Left lung (tissue), 10 donors: ENCODE measurements around the gene SKOR1. TPM values are rescaled to one million over a fixed set of nuclear protein-coding genes. Genes with fewer than 3 reads are reported as not detected.

Source experiments
- ATAC-seq: fragments of 200-7000 bp; cut with Tn5 transposase; one replicate; pipeline ENCODE4 v1.9.1; 2020; ENCODE audit warnings: moderate library complexity
- DNase-seq, 4 donors: peaks; one replicate each; pipeline ENCODE4 v3.0.0-alpha.2; 2013 to 2020
- H3K27ac ChIP-seq, 2 donors: fragments of 200-600 bp; sonication (generic) in 1 of 2; one replicate each; pipeline versions ENCODE4 v1.5.0 to v1.8.0; 2020 to 2021
- H3K27me3 ChIP-seq, 2 donors: fragments of 200-600 bp; sonication (generic) in 1 of 2; one replicate each; pipeline versions ENCODE4 v1.5.0 to v1.8.0; 2020 to 2021
- H3K36me3 ChIP-seq, 2 donors: fragments of 200-600 bp; sonication (generic) in 1 of 2; one replicate each; pipeline versions ENCODE4 v1.5.0 to v1.8.0; 2020 to 2021
- H3K4me1 ChIP-seq, 2 donors: fragments of 200-600 bp; one replicate each; pipeline ENCODE4 v1.8.0; 2021
- H3K4me3 ChIP-seq, 2 donors: fragments of 200-600 bp; sonication (generic) in 1 of 2; one replicate each; pipeline versions ENCODE4 v1.5.0 to v1.8.0; 2020 to 2021; ENCODE audit warnings: mild to moderate bottlenecking in 1 of 2
- H3K9me3 ChIP-seq, 2 donors: fragments of 200-600 bp; sonication (generic) in 1 of 2; one replicate each; pipeline versions ENCODE4 v1.5.0 to v1.8.0; 2020 to 2021
- intact Hi-C, 2 donors: fragments of 100-400 bp; cut with DNase I; formaldehyde crosslinking; loops; one replicate each; pipeline versions ENCODE4 v1.11.2 to v1.14.2; 2022
- polyA plus RNA-seq, 6 donors: library from polyadenylated mRNA; unstranded; fragments of 120-200 nt; gene quantifications; one replicate each; pipeline ENCODE4 v1.2.1, GENCODE V29; 2013; ENCODE audit not compliant: insufficient read length in 6 of 6
- total RNA-seq, 2 donors: library from RNA; stranded (reverse); fragmentation: NEBNext Ultra II Directional; extraction: Animal tissue kit (Norgen Biotek cat#: 25700); gene quantifications; one replicate each; pipeline ENCODE4 v1.2.1, GENCODE V29; 2021
- TF ChIP-seq, protein P1 (sequence below), 2 donors: fragments of 200-600 bp; sonication (generic) in 1 of 2; IDR thresholded peaks; one replicate each; pipeline versions ENCODE4 v1.5.0 to v1.8.0; 2021; ENCODE audit warnings: antibody characterized with exemption in 2 of 2
- donor health status: DM: no; HTN: yes; CAD: no.
- donor health status: DM: no; HTN: no; CAD: no.

Gene SKOR1
- total and polyA plus RNA-seq, 8 donors = 0.12 to 0.71 (median 0.43) TPM

DNA sequence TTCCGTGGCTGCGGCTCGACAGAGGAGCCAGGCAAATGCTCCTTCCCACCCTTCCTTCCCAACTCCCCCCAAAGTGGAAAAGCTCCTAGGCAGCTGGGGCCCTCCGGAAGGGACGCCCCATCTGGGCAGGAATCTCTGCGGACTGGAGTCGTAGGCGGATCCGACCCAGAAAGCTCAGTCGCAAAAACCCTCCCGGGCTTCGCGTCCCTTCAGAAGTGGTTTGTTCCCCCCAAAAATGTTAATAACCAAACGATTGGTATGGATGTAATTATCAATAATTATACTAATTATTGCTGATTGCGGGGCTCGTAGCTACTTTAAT lies 10.8 kb downstream of the SKOR1 start:
- intact Hi-C loops = loop anchor here in 1 of 2 donors (2.0 to 10.0 kb wide), 2 partner anchors 331 to 379 kb away; no protein-coding TSS in a partner anchor
- no peak for DNase-seq

DNA sequence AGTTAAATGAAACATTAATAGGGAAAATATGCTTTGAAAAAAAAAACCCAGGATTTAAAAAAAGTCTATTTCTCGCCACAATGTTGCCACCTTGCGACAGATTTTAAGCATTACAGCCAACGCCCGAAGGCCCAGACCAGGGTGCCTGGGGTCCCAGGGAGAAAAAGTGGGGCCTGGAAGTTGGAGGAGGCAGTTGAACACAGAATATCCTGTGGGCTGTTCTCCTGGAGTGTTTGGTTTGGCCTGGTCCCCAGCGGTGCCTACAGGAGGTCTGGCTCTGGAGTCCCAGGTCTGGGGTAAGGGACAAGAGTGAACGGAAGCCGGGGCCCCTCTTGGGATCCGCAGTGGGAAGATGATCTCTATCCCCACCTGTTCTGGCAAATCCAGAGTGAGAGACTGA lies 11.2 kb downstream of the SKOR1 start:
- TF ChIP-seq, protein P1, sequence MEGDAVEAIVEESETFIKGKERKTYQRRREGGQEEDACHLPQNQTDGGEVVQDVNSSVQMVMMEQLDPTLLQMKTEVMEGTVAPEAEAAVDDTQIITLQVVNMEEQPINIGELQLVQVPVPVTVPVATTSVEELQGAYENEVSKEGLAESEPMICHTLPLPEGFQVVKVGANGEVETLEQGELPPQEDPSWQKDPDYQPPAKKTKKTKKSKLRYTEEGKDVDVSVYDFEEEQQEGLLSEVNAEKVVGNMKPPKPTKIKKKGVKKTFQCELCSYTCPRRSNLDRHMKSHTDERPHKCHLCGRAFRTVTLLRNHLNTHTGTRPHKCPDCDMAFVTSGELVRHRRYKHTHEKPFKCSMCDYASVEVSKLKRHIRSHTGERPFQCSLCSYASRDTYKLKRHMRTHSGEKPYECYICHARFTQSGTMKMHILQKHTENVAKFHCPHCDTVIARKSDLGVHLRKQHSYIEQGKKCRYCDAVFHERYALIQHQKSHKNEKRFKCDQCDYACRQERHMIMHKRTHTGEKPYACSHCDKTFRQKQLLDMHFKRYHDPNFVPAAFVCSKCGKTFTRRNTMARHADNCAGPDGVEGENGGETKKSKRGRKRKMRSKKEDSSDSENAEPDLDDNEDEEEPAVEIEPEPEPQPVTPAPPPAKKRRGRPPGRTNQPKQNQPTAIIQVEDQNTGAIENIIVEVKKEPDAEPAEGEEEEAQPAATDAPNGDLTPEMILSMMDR (IDR thresholded peaks at IDR 0.05) = peak; percentile 90
- H3K9me3 ChIP-seq = no peaks in the 10 kb centered on the region
- peaks cover 47 to 49% of the 10 kb centered on the region in 2 donors for H3K27me3 ChIP-seq
- intact Hi-C loops = loop anchor here in 1 of 2 donors (2.0 to 10.0 kb wide), 2 partner anchors 332 to 380 kb away; no protein-coding TSS in a partner anchor
- DNase-seq (no peak), ATAC-seq (no peak)
- peaks cover 30 to 73% of the 10 kb centered on the region in 2 donors for H3K4me1 ChIP-seq
- no peak overlapping the region for H3K27ac ChIP-seq
- no peaks in the 10 kb centered on the region for H3K36me3 ChIP-seq
- H3K4me3 ChIP-seq = peak overlapping the region in 1 of 2 donors; percentile 44

More for the DNA sequence above, 10.8 kb downstream of the SKOR1 start:
- H3K4me3 ChIP-seq = peak overlapping the region in 1 of 2 donors; percentile 44
- peaks cover 30 to 69% of the 10 kb centered on the region in 2 donors for H3K4me1 ChIP-seq
- H3K36me3 ChIP-seq = no peaks in the 10 kb centered on the region
- peaks cover 51 to 52% of the 10 kb centered on the region in 2 donors for H3K27me3 ChIP-seq
- no peaks in the 10 kb centered on the region for H3K9me3 ChIP-seq
- TF ChIP-seq, protein P1 (IDR thresholded peaks at IDR 0.05) = no peak
- no peak for ATAC-seq
- no peak overlapping the region for H3K27ac ChIP-seq

DNA sequence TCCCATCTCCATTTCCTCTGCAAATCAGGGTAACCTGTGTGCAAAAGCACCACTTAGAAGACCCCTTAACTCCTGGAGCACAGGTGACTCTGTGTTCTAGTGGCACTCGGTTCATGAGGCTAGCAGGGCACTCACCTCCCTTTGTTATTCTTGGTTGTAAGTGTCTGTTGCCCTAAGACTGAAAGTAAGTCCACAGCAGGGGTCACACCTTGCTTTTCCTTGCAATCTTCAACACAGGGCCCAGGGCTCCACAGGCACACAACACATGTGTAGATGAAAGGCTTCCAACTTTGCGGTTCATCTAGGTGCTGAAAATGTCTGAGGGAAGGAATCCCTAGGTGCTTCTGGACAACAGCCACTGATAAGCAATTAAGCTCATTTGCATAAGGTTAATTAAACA lies 11.6 kb downstream of the SKOR1 start:
- ATAC-seq = no peak
- Histone ChIP-seq H3K9me3 (no peaks in the 10 kb centered on the region), H3K4me3 (no peak overlapping the region), H3K4me1 (peaks cover 30 to 75% of the 10 kb centered on the region in 2 donors), H3K36me3 (no peaks in the 10 kb centered on the region), H3K27ac (no peak overlapping the region), H3K27me3 (peaks cover 43 to 44% of the 10 kb centered on the region in 2 donors)
- no peak for DNase-seq
- intact Hi-C loops = loop anchor here in 1 of 2 donors (2.0 to 10.0 kb wide), 2 partner anchors 332 to 380 kb away; no protein-coding TSS in a partner anchor
- TF ChIP-seq, protein P1 (IDR thresholded peaks at IDR 0.05) = no peak

DNA sequence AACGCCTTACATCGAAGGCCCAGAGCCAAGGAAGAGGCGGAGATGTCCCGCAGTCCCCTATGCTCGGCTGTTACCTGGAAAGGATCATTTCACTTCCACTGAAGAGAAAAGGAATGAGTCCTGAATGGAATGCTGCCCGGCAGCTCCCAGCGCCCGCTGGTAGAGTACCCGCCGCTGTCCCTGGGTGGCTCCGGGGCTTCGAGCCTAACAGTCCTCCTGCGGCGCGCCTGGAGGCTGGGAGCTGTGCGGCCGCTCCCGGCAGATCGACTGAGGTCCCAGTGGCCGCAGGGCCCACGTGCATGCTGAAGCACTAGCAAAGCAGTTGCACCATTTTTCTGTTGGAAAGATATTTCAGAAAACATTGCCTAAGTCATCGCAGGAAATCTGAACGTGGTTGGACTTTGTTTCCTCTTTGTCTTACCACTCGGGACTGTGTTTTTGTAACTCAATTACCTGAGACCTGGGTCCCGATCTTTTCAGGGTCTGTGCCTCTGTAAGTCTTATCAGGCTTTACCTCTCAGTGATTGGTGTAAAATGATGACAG lies 13.6 kb downstream of the SKOR1 start:
- Histone ChIP-seq H3K4me1 (peaks cover 20 to 57% of the 10 kb centered on the region in 2 donors), H3K27ac (peak overlapping the region; percentile 97 to 100), H3K27me3 (peaks cover 24 to 25% of the 10 kb centered on the region in 2 donors), H3K9me3 (no peaks in the 10 kb centered on the region), H3K36me3 (no peaks in the 10 kb centered on the region), H3K4me3 (peak overlapping the region; percentile 23 to 75)
- TF ChIP-seq, protein P1 (IDR thresholded peaks at IDR 0.05) = peak in 1 of 2 donors; percentile 12
- peak in 3 of 4 donors; percentile 70 to 93 (median 76) for DNase-seq
- peak; percentile 57 for ATAC-seq
- intact Hi-C loops = loop anchor here in 1 of 2 donors (10.0 kb wide), 1 partner anchor 334 kb away; no protein-coding TSS in a partner anchor

DNA sequence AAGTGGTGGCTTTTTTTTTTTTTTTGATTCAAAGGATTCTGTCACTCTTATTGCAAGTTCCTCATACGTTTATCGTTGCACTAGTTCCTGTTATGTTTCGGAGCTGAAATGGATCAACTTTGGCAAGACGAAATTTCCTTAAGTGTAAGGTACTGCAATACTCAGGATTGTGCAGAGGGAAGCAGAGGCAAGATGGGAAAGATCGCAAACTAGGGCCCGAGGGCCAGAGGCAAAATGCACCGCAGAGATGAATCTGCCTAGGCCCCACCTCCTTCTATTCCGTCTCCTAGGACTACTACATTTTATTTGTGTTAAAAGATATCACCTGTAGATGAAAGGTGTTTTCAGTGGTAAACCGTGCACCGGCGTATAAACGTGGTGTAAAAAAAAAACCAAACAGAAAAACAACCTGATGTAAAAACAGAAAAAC lies 14.2 kb downstream of the SKOR1 start:
- Histone ChIP-seq H3K36me3 (no peaks in the 10 kb centered on the region), H3K27me3 (peaks cover 17 to 18% of the 10 kb centered on the region in 2 donors), H3K4me3 (peak overlapping the region; percentile 23 to 75), H3K27ac (peak overlapping the region; percentile 97 to 100), H3K9me3 (no peaks in the 10 kb centered on the region), H3K4me1 (peaks cover 14 to 50% of the 10 kb centered on the region in 2 donors)
- no peak for DNase-seq
- TF ChIP-seq, protein P1 (IDR thresholded peaks at IDR 0.05) = no peak
- intact Hi-C loops = loop anchor here in 1 of 2 donors (10.0 kb wide), 1 partner anchor 335 kb away; no protein-coding TSS in a partner anchor
- ATAC-seq = peak; percentile 4
